ENCODE data around the gene VEGFC. TPM values are rescaled to one million over a fixed set of nuclear protein-coding genes. Genes with fewer than 3 reads are reported as not detected.
A peak's percentile ranks its signal among the peaks of the same experiment; 100 is the strongest.

Gene VEGFC
- total RNA-seq, 1 experiment from 2014 or later, result not detected

GRCh38 chr4:176838601-176839433 is 46.1 kb upstream of the VEGFC start:
- H3K27ac ChIP-seq (ENCODE audit: low read depth, low read length), result no peak overlapping the region
- H3K9me2 ChIP-seq (ENCODE audit: insufficient read depth), result no peaks in the 10 kb centered on the region
- POLR2A ChIA-PET, result no interaction called here
- no peaks in the 10 kb centered on the region for H4K20me1 ChIP-seq (ENCODE audit: insufficient read depth)
- TF ChIP-seq JUND (IDR thresholded peaks at IDR 0.05), result 0 out of 2 replicates have a peak, but pooled peaks have one; percentile 7
- no peak for TF ChIP-seq SIN3A (IDR thresholded peaks at IDR 0.05; ENCODE audit: low read depth)
- DNase-seq (ENCODE audit: low read depth, low spot score) (no peak), ATAC-seq (no peak)
- CTCF ChIA-PET, result no interaction called here
- H3K4me2 ChIP-seq (ENCODE audit: low read length), result no peak overlapping the region
- no peaks in the 10 kb centered on the region for H3K9me3 ChIP-seq (ENCODE audit: control insufficient read depth in 1 of 2, insufficient read depth in 1 of 2, low read depth in 1 of 2, low read length in 2 of 2)
- intact Hi-C loops (cut with micrococcal nuclease), result no loop called here
- peaks cover 0 to 8% of the 10 kb centered on the region in 2 experiments; a peak in 2 of 4 replicates for H3K4me1 ChIP-seq (ENCODE audit: control insufficient read depth in 1 of 2, insufficient read depth in 2 of 2, low read length in 2 of 2)
- no peak overlapping the region for H3K4me3 ChIP-seq (replicated peaks in 1 of 2; ENCODE audit: low read depth in 1 of 2, low read length in 2 of 2)
- no peak overlapping the region for H3K9ac ChIP-seq (ENCODE audit: low read length)
- RAD21 ChIA-PET (ENCODE audit: low non-redundant PET in 1 of 2, low total read pairs in 2 of 2, uncharacterized antibody in 2 of 2, unreplicated experiment in 2 of 2), result no interaction called here
- H3K36me3 ChIP-seq (ENCODE audit: control insufficient read depth in 1 of 2, insufficient read depth in 2 of 2, low read length in 2 of 2), result no peaks in the 10 kb centered on the region
- no peak overlapping the region for H2AFZ ChIP-seq (ENCODE audit: low read depth, low read length, poor library complexity, severe bottlenecking)
- BruUV-seq (replicated peaks), result no TSS peak
- no peaks in the 10 kb centered on the region for H3K79me2 ChIP-seq (ENCODE audit: insufficient read depth, low read length)
- H3K27me3 ChIP-seq (ENCODE audit: insufficient read depth, low read length), result no peaks in the 10 kb centered on the region

GRCh38 chr4:176837169-176837895 is 44.6 kb upstream of the VEGFC start:
- no peak overlapping the region for H3K27ac ChIP-seq (ENCODE audit: low read depth, low read length)
- H3K9ac ChIP-seq (ENCODE audit: low read length), result no peak overlapping the region
- BruUV-seq (replicated peaks), result no TSS peak
- ChIA-PET RAD21 (ENCODE audit: low non-redundant PET in 1 of 2, low total read pairs in 2 of 2, uncharacterized antibody in 2 of 2, unreplicated experiment in 2 of 2) (no interaction called here), POLR2A (no interaction called here), CTCF (no interaction called here)
- H3K36me3 ChIP-seq (ENCODE audit: control insufficient read depth in 1 of 2, insufficient read depth in 2 of 2, low read length in 2 of 2), result no peaks in the 10 kb centered on the region
- no peaks in the 10 kb centered on the region for H3K9me3 ChIP-seq (ENCODE audit: control insufficient read depth in 1 of 2, insufficient read depth in 1 of 2, low read depth in 1 of 2, low read length in 2 of 2)
- H3K79me2 ChIP-seq (ENCODE audit: insufficient read depth, low read length), result no peaks in the 10 kb centered on the region
- no peak overlapping the region for H3K4me2 ChIP-seq (ENCODE audit: low read length)
- no peaks in the 10 kb centered on the region for H3K27me3 ChIP-seq (ENCODE audit: insufficient read depth, low read length)
- H3K4me1 ChIP-seq (ENCODE audit: control insufficient read depth in 1 of 2, insufficient read depth in 2 of 2, low read length in 2 of 2), result peaks cover 0 to 8% of the 10 kb centered on the region in 2 experiments; a peak in 2 of 4 replicates
- no peak overlapping the region for H3K4me3 ChIP-seq (replicated peaks in 1 of 2; ENCODE audit: low read depth in 1 of 2, low read length in 2 of 2)
- ATAC-seq (no peak), DNase-seq (ENCODE audit: low read depth, low spot score) (no peak)
- intact Hi-C loops (cut with micrococcal nuclease), result no loop called here
- H3K9me2 ChIP-seq (ENCODE audit: insufficient read depth), result no peaks in the 10 kb centered on the region
- H2AFZ ChIP-seq (ENCODE audit: low read depth, low read length, poor library complexity, severe bottlenecking), result peak overlapping the region; percentile 47
- H4K20me1 ChIP-seq (ENCODE audit: insufficient read depth), result no peaks in the 10 kb centered on the region
- TF ChIP-seq EGR1 (IDR thresholded peaks at IDR 0.05; ENCODE audit: low read depth) (no peak), REST (IDR thresholded peaks at IDR 0.05; ENCODE audit: low read depth) (no peak), ZBTB33 (IDR thresholded peaks at IDR 0.05; ENCODE audit: extremely low read depth, insufficient replicate concordance, low read length) (no peak), MAX (IDR thresholded peaks at IDR 0.05) (no peak), SIN3A (IDR thresholded peaks at IDR 0.05; ENCODE audit: low read depth) (no peak), JUND (IDR thresholded peaks at IDR 0.05) (no peak), CBX3 (IDR thresholded peaks at IDR 0.05; ENCODE audit: low read depth) (no peak), POLR2A (IDR thresholded peaks at IDR 0.05; ENCODE audit: borderline replicate concordance, extremely low read depth, insufficient read depth, insufficient read length) (no peak), CTCF (IDR thresholded peaks at IDR 0.05 in 2 of 3, conservative IDR thresholded peaks at IDR 0.05 in 1 of 3; ENCODE audit: borderline replicate concordance in 1 of 3, insufficient read depth in 1 of 3, low read depth in 2 of 3, low read length in 2 of 3) (no peak)

Data from HCT116 (cell line).